Measurements from ENCODE around the gene TBC1D22A. TPM values are rescaled to one million over a fixed set of nuclear protein-coding genes. Genes with fewer than 3 reads are reported as not detected.

The TBC1D22A gene
- total RNA-seq, 1 experiment from 2014 or later, result 14.3 TPM

DNA sequence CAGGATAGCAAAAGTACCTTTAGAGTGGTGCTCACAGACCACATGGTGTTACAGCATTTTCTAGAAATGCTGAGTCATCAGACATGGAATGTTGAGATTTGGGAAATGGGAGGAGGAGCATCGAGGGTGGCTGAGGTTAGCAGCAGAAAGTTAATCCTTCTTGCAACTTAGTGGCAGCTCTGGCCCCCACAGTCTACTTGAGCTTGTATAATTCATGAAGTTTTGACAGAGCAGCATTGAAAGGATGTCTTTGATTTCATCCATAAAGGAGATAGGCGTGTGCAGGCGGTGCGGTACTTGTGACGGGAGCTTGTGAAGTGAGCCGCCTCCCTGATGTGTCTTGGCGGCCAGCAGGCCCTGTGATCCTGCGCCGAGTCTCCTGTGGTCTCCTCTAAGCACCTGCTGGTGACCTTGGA, 330.5 kb downstream of the TBC1D22A start:
- Histone ChIP-seq H3K9me2 (replicated peaks; ENCODE audit: low read length) (no peaks in the 10 kb centered on the region), H3F3A (ENCODE audit: low read length, unreplicated experiment) (no peaks in the 10 kb centered on the region), H3K79me2 (ENCODE audit: low read length) (no peaks in the 10 kb centered on the region), H3K27me3 (ENCODE audit: low read length) (no peaks in the 10 kb centered on the region), H3K27ac (ENCODE audit: low read length) (no peak overlapping the region), H3K9ac (ENCODE audit: low read length) (no peak overlapping the region), H3K9me3 (ENCODE audit: low read length) (no peaks in the 10 kb centered on the region), H4K20me1 (ENCODE audit: low read length) (no peaks in the 10 kb centered on the region), H3K4me1 (ENCODE audit: insufficient read depth, low read length) (no peaks in the 10 kb centered on the region), H3K4me3 (ENCODE audit: low read length) (no peak overlapping the region), H3K4me2 (ENCODE audit: low read length) (no peak overlapping the region), H2AFZ (ENCODE audit: low read length) (no peak overlapping the region), H3K36me3 (ENCODE audit: low read depth, low read length) (no peaks in the 10 kb centered on the region)
- POLR2A ChIA-PET (ENCODE audit: unreplicated experiment), result no interaction called here
- ATAC-seq, result no peak
- CTCF ChIA-PET, result no interaction called here
- intact Hi-C loops (cut with micrococcal nuclease), result no loop called here
- BruUV-seq (replicated peaks), result no TSS peak
- no peak for DNase-seq
- TF ChIP-seq CTCF (conservative IDR thresholded peaks at IDR 0.05; ENCODE audit: low read depth, low read length) (no peak), EZH2 (IDR thresholded peaks at IDR 0.05; ENCODE audit: low read length, unreplicated experiment) (no peak), EZH2phosphoT487 (IDR thresholded peaks at IDR 0.05; ENCODE audit: borderline replicate concordance, low read length) (no peak)

DNA sequence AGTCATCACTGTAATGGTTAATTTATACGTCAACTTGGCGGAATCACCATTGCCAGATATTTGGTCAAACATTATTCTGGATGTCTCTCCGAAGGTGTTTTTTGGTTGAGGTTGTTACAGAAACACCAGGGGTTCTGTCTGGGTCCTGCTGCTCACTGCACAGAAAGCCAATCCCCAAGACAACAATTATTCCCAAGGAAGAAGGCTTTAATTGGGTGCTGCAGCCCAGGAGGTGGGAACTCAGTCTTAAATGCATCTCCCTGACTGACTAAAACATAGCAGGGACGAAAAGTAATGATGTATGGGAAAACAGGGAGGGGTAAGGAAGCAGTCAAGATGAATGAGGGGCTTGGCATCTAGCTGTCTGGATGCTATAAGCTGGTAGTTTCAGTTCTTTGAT, 331.3 kb downstream of the TBC1D22A start:
- no peaks in the 10 kb centered on the region for H3K9me2 ChIP-seq (replicated peaks; ENCODE audit: low read length)
- H3K4me1 ChIP-seq (ENCODE audit: insufficient read depth, low read length), result no peaks in the 10 kb centered on the region
- H3K79me2 ChIP-seq (ENCODE audit: low read length), result no peaks in the 10 kb centered on the region
- H3K4me2 ChIP-seq (ENCODE audit: low read length), result no peak overlapping the region
- DNase-seq (no peak), ATAC-seq (no peak)
- no peak for TF ChIP-seq EZH2 (IDR thresholded peaks at IDR 0.05; ENCODE audit: low read length, unreplicated experiment)
- no peak for TF ChIP-seq CTCF (conservative IDR thresholded peaks at IDR 0.05; ENCODE audit: low read depth, low read length)
- TF ChIP-seq EZH2phosphoT487 (IDR thresholded peaks at IDR 0.05; ENCODE audit: borderline replicate concordance, low read length), result no peak
- H3F3A ChIP-seq (ENCODE audit: low read length, unreplicated experiment), result no peaks in the 10 kb centered on the region
- no peaks in the 10 kb centered on the region for H3K9me3 ChIP-seq (ENCODE audit: low read length)
- no peak overlapping the region for H3K9ac ChIP-seq (ENCODE audit: low read length)
- intact Hi-C loops (cut with micrococcal nuclease), result no loop called here
- no peaks in the 10 kb centered on the region for H3K36me3 ChIP-seq (ENCODE audit: low read depth, low read length)
- no peaks in the 10 kb centered on the region for H4K20me1 ChIP-seq (ENCODE audit: low read length)
- no peaks in the 10 kb centered on the region for H3K27me3 ChIP-seq (ENCODE audit: low read length)
- ChIA-PET CTCF (no interaction called here), POLR2A (ENCODE audit: unreplicated experiment) (no interaction called here)
- H2AFZ ChIP-seq (ENCODE audit: low read length), result no peak overlapping the region
- H3K4me3 ChIP-seq (ENCODE audit: low read length), result no peak overlapping the region
- H3K27ac ChIP-seq (ENCODE audit: low read length), result no peak overlapping the region
- BruUV-seq (replicated peaks), result no TSS peak

DNA sequence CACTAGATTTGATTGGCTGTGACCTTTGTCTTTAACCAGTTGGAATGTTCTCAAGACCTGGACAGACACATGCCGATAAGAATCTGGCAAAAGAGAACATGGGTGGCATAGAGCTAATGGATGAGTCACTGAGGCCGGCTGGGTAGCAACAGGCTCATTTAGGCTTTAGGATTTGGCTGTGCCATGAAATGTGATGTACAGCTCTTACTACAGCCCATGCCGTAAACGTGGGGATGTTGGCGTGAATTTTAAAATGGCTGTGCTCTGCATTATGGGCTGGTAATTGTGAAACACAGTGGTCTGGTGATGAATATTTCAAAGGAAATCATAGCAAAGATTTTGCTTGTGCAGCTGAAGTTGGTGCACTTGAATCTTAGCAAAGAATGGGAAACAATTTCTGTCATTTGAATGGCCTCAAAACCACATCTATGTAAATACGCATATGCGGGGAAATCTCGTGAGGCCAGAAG, 332.4 kb downstream of the TBC1D22A start:
- Histone ChIP-seq H3K9me3 (ENCODE audit: low read length) (no peaks in the 10 kb centered on the region), H3K27me3 (ENCODE audit: low read length) (no peaks in the 10 kb centered on the region), H3K4me3 (ENCODE audit: low read length) (no peak overlapping the region), H3K27ac (ENCODE audit: low read length) (no peak overlapping the region), H3K36me3 (ENCODE audit: low read depth, low read length) (no peaks in the 10 kb centered on the region), H2AFZ (ENCODE audit: low read length) (no peak overlapping the region), H3F3A (ENCODE audit: low read length, unreplicated experiment) (no peaks in the 10 kb centered on the region), H4K20me1 (ENCODE audit: low read length) (no peaks in the 10 kb centered on the region), H3K9ac (ENCODE audit: low read length) (no peak overlapping the region), H3K9me2 (replicated peaks; ENCODE audit: low read length) (no peaks in the 10 kb centered on the region), H3K4me1 (ENCODE audit: insufficient read depth, low read length) (no peaks in the 10 kb centered on the region), H3K4me2 (ENCODE audit: low read length) (no peak overlapping the region), H3K79me2 (ENCODE audit: low read length) (no peaks in the 10 kb centered on the region)
- ChIA-PET CTCF (no interaction called here), POLR2A (ENCODE audit: unreplicated experiment) (no interaction called here)
- intact Hi-C loops (cut with micrococcal nuclease), result no loop called here
- peak; percentile 19 for DNase-seq
- BruUV-seq (replicated peaks), result no TSS peak
- TF ChIP-seq EZH2 (IDR thresholded peaks at IDR 0.05; ENCODE audit: low read length, unreplicated experiment), result no peak
- TF ChIP-seq EZH2phosphoT487 (IDR thresholded peaks at IDR 0.05; ENCODE audit: borderline replicate concordance, low read length), result no peak
- no peak for TF ChIP-seq CTCF (conservative IDR thresholded peaks at IDR 0.05; ENCODE audit: low read depth, low read length)
- no peak for ATAC-seq

All from PC-3 (cell line).